ENCODE results near the gene SNX20. TPM values are rescaled to one million over a fixed set of nuclear protein-coding genes. Genes with fewer than 3 reads are reported as not detected.

SNX20 gene
- total and polyA plus RNA-seq, 9 donors = 0.38 to 2.7 (median 0.82) TPM

DNA sequence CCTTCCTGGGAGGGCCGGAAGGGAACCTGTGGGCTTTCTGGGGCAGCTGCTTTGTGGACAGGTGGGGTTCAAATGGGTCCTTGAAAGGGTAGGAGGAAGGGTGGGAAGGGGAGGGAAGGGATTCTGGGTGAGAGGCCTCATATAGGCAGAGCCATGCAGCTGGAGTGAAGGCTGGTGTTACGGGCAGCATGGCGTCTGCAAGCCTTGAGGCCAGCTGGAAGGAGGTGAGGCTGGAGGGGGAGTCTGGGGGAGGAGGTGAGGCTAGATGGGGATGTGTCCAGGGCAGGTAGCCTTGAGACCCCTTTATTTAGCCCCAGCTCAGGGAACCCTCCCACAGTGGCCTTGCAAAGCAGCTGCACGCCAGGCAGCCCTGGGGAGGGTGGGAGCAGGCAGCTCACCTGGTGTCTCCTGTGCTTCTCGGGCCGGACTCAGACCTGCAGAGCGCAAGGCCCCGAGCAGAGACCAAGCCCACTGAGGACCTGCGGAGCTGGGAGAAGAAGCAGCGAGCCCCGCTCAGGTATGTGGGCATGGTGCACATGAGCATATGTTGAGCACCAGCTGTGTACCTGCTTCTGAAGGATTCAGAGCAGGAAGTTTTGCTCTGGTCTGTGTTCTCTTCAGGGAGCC lies 50.6 kb downstream of the SNX20 start:
- Histone ChIP-seq H3K27ac (no peak overlapping the region), H3K4me3 (no peak overlapping the region), H3K9me3 (no peaks in the 10 kb centered on the region), H3K36me3 (no peaks in the 10 kb centered on the region), H3K4me1 (ENCODE audit: insufficient read depth) (peaks cover 2% of the 10 kb centered on the region), H3K27me3 (no peaks in the 10 kb centered on the region)
- no peak for DNase-seq
- intact Hi-C loops (cut with DNase I) = loop anchor here in 2 of 4 donors (5.0 to 10.0 kb wide), 3 partner anchors 83 to 266 kb away; partner anchors contain the start of genes BRD7 (in 1 of the 2) and NKD1 (in 1 of the 2)
- 92 to 94% (median 93%) methylated on average over 11 of the region's 11 CpGs for WGBS, 3 donors
- TF ChIP-seq EP300 (IDR thresholded peaks at IDR 0.05) (no peak), POLR2A (IDR thresholded peaks at IDR 0.05) (no peak)
- TF ChIP-seq, protein P1, sequence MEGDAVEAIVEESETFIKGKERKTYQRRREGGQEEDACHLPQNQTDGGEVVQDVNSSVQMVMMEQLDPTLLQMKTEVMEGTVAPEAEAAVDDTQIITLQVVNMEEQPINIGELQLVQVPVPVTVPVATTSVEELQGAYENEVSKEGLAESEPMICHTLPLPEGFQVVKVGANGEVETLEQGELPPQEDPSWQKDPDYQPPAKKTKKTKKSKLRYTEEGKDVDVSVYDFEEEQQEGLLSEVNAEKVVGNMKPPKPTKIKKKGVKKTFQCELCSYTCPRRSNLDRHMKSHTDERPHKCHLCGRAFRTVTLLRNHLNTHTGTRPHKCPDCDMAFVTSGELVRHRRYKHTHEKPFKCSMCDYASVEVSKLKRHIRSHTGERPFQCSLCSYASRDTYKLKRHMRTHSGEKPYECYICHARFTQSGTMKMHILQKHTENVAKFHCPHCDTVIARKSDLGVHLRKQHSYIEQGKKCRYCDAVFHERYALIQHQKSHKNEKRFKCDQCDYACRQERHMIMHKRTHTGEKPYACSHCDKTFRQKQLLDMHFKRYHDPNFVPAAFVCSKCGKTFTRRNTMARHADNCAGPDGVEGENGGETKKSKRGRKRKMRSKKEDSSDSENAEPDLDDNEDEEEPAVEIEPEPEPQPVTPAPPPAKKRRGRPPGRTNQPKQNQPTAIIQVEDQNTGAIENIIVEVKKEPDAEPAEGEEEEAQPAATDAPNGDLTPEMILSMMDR (IDR thresholded peaks at IDR 0.05) = no peak

DNA sequence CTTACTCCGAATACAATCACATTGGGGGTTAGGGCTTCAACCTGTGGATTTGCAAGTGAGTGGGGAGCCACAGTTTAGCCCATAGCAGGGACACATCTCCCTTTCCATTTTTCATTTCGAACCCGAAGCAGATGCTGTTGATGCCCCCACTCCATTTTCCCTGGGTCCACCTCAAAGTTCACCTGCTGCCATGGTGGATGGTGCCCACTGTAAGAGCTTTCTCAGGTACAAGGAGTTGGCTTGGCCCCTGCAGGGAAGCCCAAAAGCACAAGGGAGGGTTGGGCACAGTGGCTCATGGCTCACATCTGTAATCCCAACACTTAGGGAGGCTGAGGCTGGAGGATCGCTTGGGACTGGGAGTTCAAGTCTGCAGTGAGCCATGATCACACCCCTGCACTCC lies 51.8 kb downstream of the SNX20 start:
- H3K36me3 ChIP-seq = no peaks in the 10 kb centered on the region

DNA sequence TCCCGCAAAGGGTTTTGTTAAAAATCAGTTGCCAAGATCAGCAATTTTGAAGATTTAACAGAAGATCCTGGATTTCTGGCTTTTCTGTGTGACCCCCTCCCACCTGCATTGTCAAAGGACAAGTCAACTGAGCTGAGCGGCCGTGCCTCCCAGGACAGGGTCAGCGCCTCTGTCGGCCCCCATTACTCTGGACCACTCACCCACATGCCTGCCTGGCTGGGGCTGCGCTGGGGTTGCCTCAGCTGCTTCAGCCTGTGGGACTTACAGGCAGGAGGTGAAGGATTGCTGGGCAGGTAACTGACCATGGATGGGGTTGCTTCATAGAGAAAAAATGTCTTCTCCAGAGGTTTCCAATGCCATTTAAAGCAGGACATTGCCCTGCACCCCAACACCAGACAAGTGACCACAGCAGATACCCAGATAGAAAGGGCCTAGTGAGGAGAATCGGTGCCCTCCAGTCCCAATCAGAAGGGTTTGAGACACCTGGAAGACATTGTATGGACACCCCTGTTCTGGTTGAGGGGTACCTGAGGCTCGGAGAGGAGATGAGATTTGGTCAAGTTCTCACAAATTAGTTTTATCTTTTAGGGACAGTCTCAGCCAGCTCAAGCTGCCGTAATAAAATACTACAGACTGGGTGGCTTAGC lies 52.8 kb downstream of the SNX20 start:
- no peak for TF ChIP-seq EP300 (IDR thresholded peaks at IDR 0.05)
- no peak for TF ChIP-seq POLR2A (IDR thresholded peaks at IDR 0.05)
- TF ChIP-seq, protein P1 (IDR thresholded peaks at IDR 0.05) = no peak
- H3K36me3 ChIP-seq = no peaks in the 10 kb centered on the region
- no peak overlapping the region for H3K4me3 ChIP-seq
- no peak for DNase-seq
- WGBS, 3 donors = 91 to 95% (median 95%) methylated on average over 9 of the region's 9 CpGs
- H3K27ac ChIP-seq = no peak overlapping the region
- no peaks in the 10 kb centered on the region for H3K9me3 ChIP-seq
- no peaks in the 10 kb centered on the region for H3K27me3 ChIP-seq
- H3K4me1 ChIP-seq (ENCODE audit: insufficient read depth) = peaks cover 2% of the 10 kb centered on the region
- intact Hi-C loops (cut with DNase I) = no loop called here

More for the DNA sequence above, 51.8 kb downstream of the SNX20 start:
- DNase-seq = no peak
- WGBS, 3 donors = 88 to 93% (median 90%) methylated on average over 4 of the region's 4 CpGs
- Histone ChIP-seq H3K9me3 (no peaks in the 10 kb centered on the region), H3K27me3 (no peaks in the 10 kb centered on the region), H3K27ac (no peak overlapping the region), H3K4me3 (no peak overlapping the region), H3K4me1 (ENCODE audit: insufficient read depth) (peaks cover 2% of the 10 kb centered on the region)
- TF ChIP-seq POLR2A (IDR thresholded peaks at IDR 0.05) = no peak
- no peak for TF ChIP-seq EP300 (IDR thresholded peaks at IDR 0.05)
- TF ChIP-seq, protein P1 (IDR thresholded peaks at IDR 0.05) = no peak
- intact Hi-C loops (cut with DNase I) = no loop called here

DNA sequence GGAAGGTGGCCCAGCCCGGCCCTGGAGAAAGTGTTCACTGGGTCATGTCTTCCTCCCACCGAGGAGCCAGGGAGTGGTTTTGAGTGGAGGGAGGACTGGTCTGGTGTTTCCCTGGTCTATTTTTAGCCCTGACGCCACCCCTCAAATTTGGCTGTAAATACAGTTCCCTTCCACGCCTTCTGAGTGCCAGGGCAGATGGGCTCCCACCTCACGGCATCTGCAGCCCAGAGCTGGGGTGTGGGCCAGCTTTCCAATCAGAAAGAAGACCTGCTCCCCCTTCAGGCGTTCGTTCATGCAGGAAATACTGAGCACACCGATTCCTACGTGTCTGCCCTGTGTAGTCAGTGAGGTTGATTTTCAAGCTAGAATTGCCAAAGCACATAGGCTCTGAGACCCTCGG lies 53.7 kb downstream of the SNX20 start:
- DNase-seq = peak; percentile 82 to 88 (median 85)
- WGBS, 3 donors = 4 to 10% (median 4%) methylated on average over 10 of the region's 10 CpGs
- Histone ChIP-seq H3K36me3 (no peaks in the 10 kb centered on the region), H3K4me3 (no peak overlapping the region), H3K27me3 (no peaks in the 10 kb centered on the region), H3K27ac (peak overlapping the region in 1 of 2 donors; percentile 62), H3K9me3 (no peaks in the 10 kb centered on the region), H3K4me1 (ENCODE audit: insufficient read depth) (peaks cover 2% of the 10 kb centered on the region)
- intact Hi-C loops (cut with DNase I) = no loop called here
- TF ChIP-seq, protein P1 (IDR thresholded peaks at IDR 0.05) = peak in 2 of 3 donors; percentile 69 to 84
- no peak for TF ChIP-seq POLR2A (IDR thresholded peaks at IDR 0.05)

Data from ovary (tissue), 9 donors.